GM12801 (cell line): ENCODE data around the gene PIP5KL1.

Experiments
- TF ChIP-seq, protein P1 (sequence below): IDR thresholded peaks from one replicate; pipeline ENCODE4 v1.5.1; 2011; ENCODE audit warnings: control low read depth; ENCODE audit not compliant: insufficient read length; ENCODE audit errors: extremely low read depth

Gene PIP5KL1

GRCh38 chr9:127872369-127873222 lies 58.0 kb downstream of the PIP5KL1 start:
- TF ChIP-seq, protein P1, sequence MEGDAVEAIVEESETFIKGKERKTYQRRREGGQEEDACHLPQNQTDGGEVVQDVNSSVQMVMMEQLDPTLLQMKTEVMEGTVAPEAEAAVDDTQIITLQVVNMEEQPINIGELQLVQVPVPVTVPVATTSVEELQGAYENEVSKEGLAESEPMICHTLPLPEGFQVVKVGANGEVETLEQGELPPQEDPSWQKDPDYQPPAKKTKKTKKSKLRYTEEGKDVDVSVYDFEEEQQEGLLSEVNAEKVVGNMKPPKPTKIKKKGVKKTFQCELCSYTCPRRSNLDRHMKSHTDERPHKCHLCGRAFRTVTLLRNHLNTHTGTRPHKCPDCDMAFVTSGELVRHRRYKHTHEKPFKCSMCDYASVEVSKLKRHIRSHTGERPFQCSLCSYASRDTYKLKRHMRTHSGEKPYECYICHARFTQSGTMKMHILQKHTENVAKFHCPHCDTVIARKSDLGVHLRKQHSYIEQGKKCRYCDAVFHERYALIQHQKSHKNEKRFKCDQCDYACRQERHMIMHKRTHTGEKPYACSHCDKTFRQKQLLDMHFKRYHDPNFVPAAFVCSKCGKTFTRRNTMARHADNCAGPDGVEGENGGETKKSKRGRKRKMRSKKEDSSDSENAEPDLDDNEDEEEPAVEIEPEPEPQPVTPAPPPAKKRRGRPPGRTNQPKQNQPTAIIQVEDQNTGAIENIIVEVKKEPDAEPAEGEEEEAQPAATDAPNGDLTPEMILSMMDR = no peak

- TF ChIP-seq, protein P1 = no peak
These were observed 59.0 kb downstream of the PIP5KL1 start for GRCh38 chr9:127871531-127871930.

GRCh38 chr9:127870887-127871286 lies 59.7 kb downstream of the PIP5KL1 start:
- TF ChIP-seq, protein P1 = no peak
